Thymus (tissue), 11 donors: ENCODE data around the gene CDH13. TPM values are rescaled to one million over a fixed set of nuclear protein-coding genes. Genes with fewer than 3 reads are reported as not detected.

ENCODE experiments used
- DNase-seq, 9 donors: peaks; one replicate each; pipeline ENCODE4 v3.0.0-alpha.2; 2013; ENCODE audit warnings: low spot score in 9 of 9, low read depth in 6 of 9, missing footprints in 1 of 9
- H3K27ac ChIP-seq, 2 donors: one replicate each; pipeline ENCODE4 v1.5.1; 2013; ENCODE audit warnings: control low read depth in 1 of 2, low read depth in 1 of 2, low read length in 1 of 2, mild to moderate bottlenecking in 1 of 2, moderate library complexity in 1 of 2
- H3K27me3 ChIP-seq, 2 donors: one replicate each; pipeline ENCODE4 v1.5.1; 2013; ENCODE audit warnings: low read length in 1 of 2; ENCODE audit not compliant: control insufficient read depth in 2 of 2, insufficient read depth in 1 of 2
- H3K36me3 ChIP-seq, 2 donors: one replicate each; pipeline ENCODE4 v1.5.1; 2013; ENCODE audit warnings: low read length in 1 of 2, mild to moderate bottlenecking in 1 of 2, moderate library complexity in 1 of 2; ENCODE audit not compliant: control insufficient read depth in 2 of 2, insufficient read depth in 2 of 2
- H3K4me1 ChIP-seq, 2 donors: one replicate each; pipeline ENCODE4 v1.5.1; 2013; ENCODE audit warnings: low read length in 2 of 2; ENCODE audit not compliant: control insufficient read depth in 2 of 2, insufficient read depth in 2 of 2
- H3K4me3 ChIP-seq, 2 donors: one replicate each; pipeline ENCODE4 v1.5.1; 2013; ENCODE audit warnings: low read length in 2 of 2, control low read depth in 1 of 2, mild to moderate bottlenecking in 1 of 2
- H3K9me3 ChIP-seq, 2 donors: one replicate each; pipeline ENCODE4 v1.5.1; 2013; ENCODE audit warnings: low read length in 1 of 2, mild to moderate bottlenecking in 1 of 2; ENCODE audit not compliant: control insufficient read depth in 2 of 2, insufficient read depth in 1 of 2
- WGBS: extraction: QIAGEN DNeasy Blood & Tissue Kit; methylation state at CpG from one replicate; pipeline ENCODE4 v1.1.7; 2013; 5-methylcytosine and 5-hydroxymethylcytosine counted together
- polyA plus RNA-seq: library from polyadenylated mRNA; stranded (reverse); fragments of 200-250 nt; gene quantifications from one replicate; pipeline ENCODE4 v1.2.3, GENCODE V29; 2013
- total RNA-seq: library from RNA; stranded (reverse); fragments of 120-200 nt; gene quantifications from one replicate; pipeline ENCODE4 v1.2.4, GENCODE V29; 2013
- donor health status: healthy.

Gene CDH13
- total and polyA plus RNA-seq, 2 donors: 1.5 to 3.7 TPM

DNA sequence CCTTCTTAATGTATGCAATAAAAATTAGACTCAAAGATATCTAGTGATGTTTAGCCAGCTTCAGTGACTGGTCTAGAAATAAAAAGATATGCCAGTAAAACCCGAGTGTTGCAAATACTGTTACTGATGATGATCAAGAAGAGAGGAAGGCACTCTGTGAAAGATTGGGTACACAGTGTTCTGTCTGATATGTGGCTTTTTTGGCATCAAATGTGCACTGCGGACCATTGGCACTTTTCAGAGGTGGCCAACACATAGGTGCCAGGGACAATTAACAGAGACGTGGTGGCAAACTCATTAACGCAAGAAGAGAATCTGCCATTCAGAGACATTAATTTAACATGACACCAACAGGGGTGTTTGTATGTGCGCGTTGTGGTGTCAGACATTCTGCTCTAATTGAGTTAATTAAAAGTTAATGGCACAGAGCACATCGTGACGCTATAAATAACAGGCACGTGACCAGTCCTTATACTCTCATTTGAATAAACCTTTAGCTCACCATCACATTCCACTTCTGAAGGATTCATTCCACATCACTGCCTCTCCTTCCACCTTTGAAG, 631.7 kb downstream of the CDH13 start:
- no peak for DNase-seq
- no peak overlapping the region for H3K4me3 ChIP-seq
- no peaks in the 10 kb centered on the region for H3K27me3 ChIP-seq
- H3K9me3 ChIP-seq: no peaks in the 10 kb centered on the region
- 97% methylated on average over 9 of the region's 9 CpGs for WGBS
- no peaks in the 10 kb centered on the region for H3K4me1 ChIP-seq
- no peaks in the 10 kb centered on the region for H3K36me3 ChIP-seq
- no peak overlapping the region for H3K27ac ChIP-seq

DNA sequence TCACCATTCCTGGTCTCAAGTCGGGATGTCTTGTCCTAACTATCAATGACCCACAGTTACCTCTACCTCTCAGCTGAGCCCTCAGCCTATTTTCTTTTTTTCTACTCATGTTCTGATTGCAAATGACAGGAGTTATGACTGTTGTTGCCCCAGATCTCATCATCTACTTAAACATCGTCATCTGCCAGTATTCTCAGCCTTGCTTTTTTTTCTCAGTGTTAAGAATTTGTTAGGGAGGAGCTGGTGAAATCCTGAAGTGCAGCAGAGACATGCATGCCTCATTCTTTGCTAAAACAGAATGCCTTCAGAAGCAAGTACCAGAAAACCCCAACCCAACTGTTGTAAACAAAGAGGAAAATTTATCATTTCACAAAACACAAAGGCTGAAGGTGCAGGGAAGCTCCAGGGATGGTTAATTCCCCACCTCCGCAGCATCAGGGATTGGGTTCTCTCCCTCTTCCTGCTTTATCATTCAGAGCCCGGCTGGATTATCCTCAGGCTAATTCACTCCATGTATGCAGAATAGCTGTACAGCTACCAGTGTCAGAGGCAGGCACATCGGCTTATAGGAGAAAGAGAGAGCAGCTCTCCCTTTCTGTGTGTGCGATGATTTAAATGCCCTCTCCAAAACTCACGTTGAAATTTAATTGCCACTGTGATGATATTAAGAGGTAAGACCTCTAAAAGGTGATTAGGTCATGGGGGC, 640.2 kb downstream of the CDH13 start:
- H3K36me3 ChIP-seq: no peaks in the 10 kb centered on the region
- no peak overlapping the region for H3K27ac ChIP-seq
- no peaks in the 10 kb centered on the region for H3K4me1 ChIP-seq
- H3K9me3 ChIP-seq: no peaks in the 10 kb centered on the region
- no peaks in the 10 kb centered on the region for H3K27me3 ChIP-seq
- DNase-seq: no peak
- no peak overlapping the region for H3K4me3 ChIP-seq
- WGBS: 90% methylated on average over 7 of the region's 7 CpGs

DNA sequence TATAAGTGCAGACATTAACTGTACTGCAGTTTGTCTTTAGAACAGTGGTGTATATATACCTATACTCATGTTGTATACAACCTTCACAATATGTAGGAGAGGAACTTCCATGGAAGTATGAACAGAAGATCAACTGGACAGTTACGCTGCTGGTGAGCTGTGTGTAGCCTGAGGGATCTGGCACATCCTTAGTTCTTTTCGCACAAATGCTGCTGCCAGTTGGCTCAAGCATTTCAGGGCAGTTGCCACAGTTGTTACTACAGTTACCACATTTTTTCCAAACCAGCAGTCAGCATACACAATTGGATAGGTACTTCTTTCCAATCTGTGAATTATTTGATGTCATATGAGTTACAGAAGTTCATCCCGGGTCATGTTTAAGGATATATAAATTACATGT, 641.4 kb downstream of the CDH13 start:
- no peak overlapping the region for H3K4me3 ChIP-seq
- no peak overlapping the region for H3K27ac ChIP-seq
- H3K9me3 ChIP-seq: no peaks in the 10 kb centered on the region
- 93% methylated on average over 3 of the region's 3 CpGs for WGBS
- H3K4me1 ChIP-seq: no peaks in the 10 kb centered on the region
- H3K27me3 ChIP-seq: no peaks in the 10 kb centered on the region
- H3K36me3 ChIP-seq: no peaks in the 10 kb centered on the region
- no peak for DNase-seq

DNA sequence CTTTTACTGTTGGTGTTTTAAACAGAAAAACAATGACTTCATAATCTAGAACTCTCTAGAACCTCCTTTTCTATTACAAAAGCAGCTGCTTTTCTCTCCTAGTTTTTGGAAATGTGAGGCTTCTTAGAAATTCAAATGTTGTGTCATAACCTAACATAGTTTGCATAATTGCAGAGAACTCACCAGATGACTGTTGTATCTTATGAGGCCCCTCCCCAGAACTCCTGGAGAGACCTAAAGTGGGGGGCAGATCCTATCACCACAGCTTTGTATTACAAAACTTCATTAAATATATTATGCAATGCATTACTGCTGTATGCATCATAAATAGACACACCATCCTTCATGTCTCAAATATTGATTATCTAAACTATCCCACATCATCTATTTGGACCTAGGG, 642.3 kb downstream of the CDH13 start:
- no peaks in the 10 kb centered on the region for H3K4me1 ChIP-seq
- no peaks in the 10 kb centered on the region for H3K27me3 ChIP-seq
- no peak for DNase-seq
- H3K27ac ChIP-seq: no peak overlapping the region
- H3K36me3 ChIP-seq: no peaks in the 10 kb centered on the region
- H3K4me3 ChIP-seq: no peak overlapping the region
- H3K9me3 ChIP-seq: no peaks in the 10 kb centered on the region

DNA sequence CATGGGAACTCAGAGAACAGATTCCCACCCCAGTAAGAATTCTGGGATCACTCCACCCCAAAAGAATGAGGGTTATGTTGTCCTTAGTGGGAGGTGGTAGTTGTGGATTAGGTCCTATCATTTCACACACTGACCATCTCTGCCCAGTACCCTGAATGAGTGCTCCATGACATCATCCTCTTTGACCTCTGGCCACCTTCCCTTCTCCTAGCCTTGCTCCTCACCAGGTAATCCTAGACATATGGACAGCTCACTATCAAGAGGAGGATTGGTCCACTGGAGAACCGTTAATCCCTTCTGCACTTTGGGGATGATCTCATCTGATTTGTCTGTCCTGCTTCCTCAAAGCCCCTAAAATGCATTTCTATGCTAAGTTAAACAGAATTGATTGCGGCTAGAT, 642.8 kb downstream of the CDH13 start:
- Histone ChIP-seq H3K36me3 (no peaks in the 10 kb centered on the region), H3K9me3 (no peaks in the 10 kb centered on the region), H3K27me3 (no peaks in the 10 kb centered on the region), H3K4me1 (no peaks in the 10 kb centered on the region), H3K27ac (no peak overlapping the region), H3K4me3 (no peak overlapping the region)
- 71% methylated on average over 2 of the region's 2 CpGs for WGBS
- no peak for DNase-seq

DNA sequence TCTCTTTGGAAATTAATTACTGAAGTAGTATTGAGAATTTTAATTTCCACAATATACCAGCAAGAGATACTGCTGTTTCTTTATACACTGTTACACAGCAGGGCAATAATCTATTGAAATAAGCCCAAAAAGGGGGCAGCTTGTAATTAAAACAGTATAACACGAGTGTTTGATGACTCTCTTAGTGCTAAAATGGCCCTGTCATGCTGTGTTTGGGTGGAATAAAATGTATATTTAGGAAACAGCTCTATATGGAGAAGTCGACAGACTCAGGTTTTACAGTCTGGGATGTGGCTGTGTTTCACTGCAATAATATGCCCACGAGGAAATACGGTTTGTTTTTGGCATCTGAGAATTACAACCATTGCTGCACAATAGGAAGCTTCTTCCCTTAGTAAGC, 643.3 kb downstream of the CDH13 start:
- Histone ChIP-seq H3K4me3 (no peak overlapping the region), H3K4me1 (no peaks in the 10 kb centered on the region)
- WGBS: 82% methylated on average over 4 of the region's 4 CpGs

GRCh38 chr16:83270640-83271039, 643.9 kb downstream of the CDH13 start:
- Histone ChIP-seq H3K4me1 (no peaks in the 10 kb centered on the region), H3K9me3 (no peaks in the 10 kb centered on the region), H3K4me3 (no peak overlapping the region), H3K27me3 (no peaks in the 10 kb centered on the region), H3K36me3 (no peaks in the 10 kb centered on the region), H3K27ac (no peak overlapping the region)
- WGBS: 77% methylated on average over 3 of the region's 3 CpGs
- DNase-seq: no peak

More for the DNA sequence above, 643.3 kb downstream of the CDH13 start:
- no peaks in the 10 kb centered on the region for H3K9me3 ChIP-seq
- no peaks in the 10 kb centered on the region for H3K27me3 ChIP-seq
- no peak for DNase-seq
- no peak overlapping the region for H3K27ac ChIP-seq
- H3K36me3 ChIP-seq: no peaks in the 10 kb centered on the region

DNA sequence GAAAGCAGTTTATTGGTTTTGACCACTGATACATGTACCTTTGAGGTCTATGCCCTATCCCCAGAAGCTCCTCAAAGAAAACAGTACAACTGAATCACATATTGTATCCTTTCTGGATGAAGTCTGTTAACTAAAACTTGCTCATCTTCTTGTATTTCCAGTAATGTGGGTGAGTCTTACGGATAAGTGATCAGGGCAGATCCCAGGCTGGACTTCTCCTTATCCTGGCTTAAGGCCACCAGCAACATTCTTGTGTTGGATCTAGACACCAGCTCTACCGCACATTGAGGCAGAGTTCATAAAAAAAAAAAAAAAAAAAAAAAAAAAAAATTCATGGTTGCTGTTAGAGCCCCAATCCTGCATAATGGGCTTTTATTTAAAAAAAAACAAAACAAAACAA, 644.4 kb downstream of the CDH13 start:
- Histone ChIP-seq H3K27me3 (no peaks in the 10 kb centered on the region), H3K4me1 (no peaks in the 10 kb centered on the region), H3K4me3 (no peak overlapping the region), H3K9me3 (no peaks in the 10 kb centered on the region), H3K27ac (no peak overlapping the region), H3K36me3 (no peaks in the 10 kb centered on the region)
- no peak for DNase-seq
- 72% methylated on average over 2 of the region's 2 CpGs for WGBS

DNA sequence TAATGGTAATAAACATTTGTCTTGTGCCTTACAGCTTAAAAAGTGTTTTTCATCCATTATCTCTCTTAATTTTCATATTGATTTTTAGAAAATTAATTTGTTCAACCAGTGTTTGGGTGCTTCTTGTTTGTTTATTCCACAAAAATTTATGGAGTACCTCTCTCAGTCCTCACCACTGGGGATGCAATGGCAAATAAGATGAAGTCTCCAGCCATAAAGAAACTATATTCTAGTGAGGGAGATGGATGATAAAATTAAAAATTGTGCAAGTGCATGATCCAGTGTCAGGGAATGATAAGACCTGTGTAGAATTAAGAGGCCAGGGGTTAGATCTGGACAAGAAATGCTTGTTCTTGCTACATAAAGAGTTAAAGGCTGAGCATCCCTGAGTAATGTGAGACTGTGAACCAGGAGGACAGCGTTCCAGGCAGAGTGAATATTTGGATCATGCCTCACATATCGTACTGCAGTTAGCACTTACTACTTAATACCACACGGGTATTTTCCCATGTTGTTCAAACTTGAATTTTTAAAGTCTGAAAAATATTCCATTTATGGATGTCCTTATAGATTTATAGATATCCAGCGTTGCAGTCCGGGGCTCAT, 645.3 kb downstream of the CDH13 start:
- H3K4me3 ChIP-seq: no peak overlapping the region
- no peaks in the 10 kb centered on the region for H3K9me3 ChIP-seq
- H3K36me3 ChIP-seq: no peaks in the 10 kb centered on the region
- no peaks in the 10 kb centered on the region for H3K27me3 ChIP-seq
- DNase-seq: no peak
- no peaks in the 10 kb centered on the region for H3K4me1 ChIP-seq
- no peak overlapping the region for H3K27ac ChIP-seq
- WGBS: 90% methylated on average over 5 of the region's 5 CpGs
